Ascending aorta (tissue), 2 donors: Measurements from ENCODE around the gene RNF151. TPM values are rescaled to one million over a fixed set of nuclear protein-coding genes. Genes with fewer than 3 reads are reported as not detected.

Experiments
- DNase-seq, 2 donors: peaks; one replicate each; pipeline ENCODE4 v3.0.0-alpha.2; 2019; ENCODE audit warnings: low spot score in 2 of 2
- H3K27ac ChIP-seq, 2 donors: fragments of 200-600 bp; sonication (generic); one replicate each; pipeline ENCODE4 v1.5.1; 2016 to 2017; ENCODE audit warnings: mild to moderate bottlenecking in 1 of 2
- H3K27me3 ChIP-seq: fragments of 200-600 bp; sonication (generic); one replicate; pipeline ENCODE4 v1.5.1; 2017
- H3K36me3 ChIP-seq, 2 donors: fragments of 200-600 bp; sonication (generic); one replicate each; pipeline ENCODE4 v1.5.1; 2016
- H3K4me1 ChIP-seq, 2 donors: fragments of 200-600 bp; sonication (generic); one replicate each; pipeline ENCODE4 v1.5.1; 2016 to 2017; ENCODE audit warnings: mild to moderate bottlenecking in 1 of 2
- H3K4me3 ChIP-seq, 2 donors: fragments of 200-600 bp; sonication (generic); one replicate each; pipeline ENCODE4 v1.5.1; 2016 to 2017; ENCODE audit warnings: mild to moderate bottlenecking in 1 of 2
- H3K9me3 ChIP-seq, 2 donors: fragments of 200-600 bp; sonication (generic); one replicate each; pipeline ENCODE4 v1.5.1; 2016
- CTCF ChIP-seq, 3 experiments: fragments of 200-600 bp in 2 of 3; fragments of 450-650 bp in 1 of 3; sonication (generic) in 2 of 3; IDR thresholded peaks; one replicate each; pipeline ENCODE4 v1.5.1; 2016 to 2019; ENCODE audit warnings: antibody characterized with exemption in 3 of 3, mild to moderate bottlenecking in 1 of 3, moderate library complexity in 1 of 3
- intact Hi-C: fragments of 100-400 bp; cut with DNase I; formaldehyde crosslinking; loops from one replicate; pipeline ENCODE4 v1.15.1; 2023
- total RNA-seq: library from RNA; depleted of rRNA; stranded (reverse); fragments of >200 nt; gene quantifications from one replicate; pipeline ENCODE4 v1.1.0, GENCODE V29; 2016

RNF151 gene
- total RNA-seq, 1 donor from 2014 or later, result not detected

- peaks cover 10 to 11% of the 10 kb centered on the region in 2 donors for H3K4me1 ChIP-seq
- DNase-seq, result no peak
- intact Hi-C loops, result no loop called here
- no peak for TF ChIP-seq CTCF (IDR thresholded peaks at IDR 0.05)
- H3K27me3 ChIP-seq, result no peaks in the 10 kb centered on the region
- peaks cover 2 to 5% of the 10 kb centered on the region in 2 donors for H3K36me3 ChIP-seq
- H3K27ac ChIP-seq, result no peak overlapping the region
- no peaks in the 10 kb centered on the region for H3K9me3 ChIP-seq
- no peak overlapping the region for H3K4me3 ChIP-seq
Measured at GRCh38 chr16:1945559-1946391, 20.9 kb upstream of the RNF151 start.

- no peaks in the 10 kb centered on the region for H3K27me3 ChIP-seq
- intact Hi-C loops, result no loop called here
- DNase-seq, result no peak
- no peak for TF ChIP-seq CTCF (IDR thresholded peaks at IDR 0.05)
- H3K27ac ChIP-seq, result no peak overlapping the region
- H3K9me3 ChIP-seq, result no peaks in the 10 kb centered on the region
- H3K4me1 ChIP-seq, result peaks cover 7 to 9% of the 10 kb centered on the region in 2 donors
- no peak overlapping the region for H3K4me3 ChIP-seq
- no peaks in the 10 kb centered on the region for H3K36me3 ChIP-seq
Measured at GRCh38 chr16:1946495-1947368, 19.9 kb upstream of the RNF151 start.

- TF ChIP-seq CTCF (IDR thresholded peaks at IDR 0.05), result no peak
- Histone ChIP-seq H3K4me3 (no peak overlapping the region), H3K27ac (no peak overlapping the region), H3K27me3 (no peaks in the 10 kb centered on the region), H3K36me3 (no peaks in the 10 kb centered on the region), H3K4me1 (peaks cover 2 to 3% of the 10 kb centered on the region in 2 donors), H3K9me3 (no peaks in the 10 kb centered on the region)
- DNase-seq, result no peak
- intact Hi-C loops, result no loop called here
Measured at GRCh38 chr16:1947369-1947670, 19.3 kb upstream of the RNF151 start.

- no peak for TF ChIP-seq CTCF (IDR thresholded peaks at IDR 0.05)
- intact Hi-C loops, result no loop called here
- H3K27ac ChIP-seq, result no peak overlapping the region
- H3K4me1 ChIP-seq, result no peaks in the 10 kb centered on the region
- H3K4me3 ChIP-seq, result no peak overlapping the region
- no peaks in the 10 kb centered on the region for H3K27me3 ChIP-seq
- H3K36me3 ChIP-seq, result no peaks in the 10 kb centered on the region
- no peaks in the 10 kb centered on the region for H3K9me3 ChIP-seq
- no peak for DNase-seq
Measured at GRCh38 chr16:1949507-1949906, 17.1 kb upstream of the RNF151 start.

- Histone ChIP-seq H3K4me3 (no peak overlapping the region), H3K36me3 (no peaks in the 10 kb centered on the region), H3K27ac (no peak overlapping the region), H3K9me3 (no peaks in the 10 kb centered on the region), H3K4me1 (no peaks in the 10 kb centered on the region), H3K27me3 (no peaks in the 10 kb centered on the region)
- no peak for TF ChIP-seq CTCF (IDR thresholded peaks at IDR 0.05)
- intact Hi-C loops, result no loop called here
- no peak for DNase-seq
Measured at GRCh38 chr16:1950047-1950446, 16.6 kb upstream of the RNF151 start.
